HK-2 (cell line): ENCODE results near the gene YEATS4.

Experiments used
- DNase-seq: peaks from one replicate; pipeline ENCODE4 v3.0.0-alpha.2; 2018; ENCODE audit not compliant: unreplicated experiment

YEATS4 gene

GRCh38 chr12:69342421-69342820 lies 17.1 kb upstream of the YEATS4 start:
- no peak for DNase-seq

GRCh38 chr12:69343357-69343756 lies 16.2 kb upstream of the YEATS4 start:
- DNase-seq, result no peak

- DNase-seq, result no peak
Measured at GRCh38 chr12:69343885-69344612, 15.5 kb upstream of the YEATS4 start.

GRCh38 chr12:69345077-69345476 lies 14.5 kb upstream of the YEATS4 start:
- DNase-seq, result no peak

- DNase-seq, result no peak
Measured at GRCh38 chr12:69345742-69346141, 13.8 kb upstream of the YEATS4 start.

- no peak for DNase-seq
Measured at GRCh38 chr12:69348162-69348938, 11.2 kb upstream of the YEATS4 start, which contains the start of gene LYZ. Gene LYZ, plus strand, starts transcription at chr12:69348381. Its CDS starts 28 bp downstream, at chr12:69348409.

GRCh38 chr12:69350002-69350626 lies 9.4 kb upstream of the YEATS4 start:
- DNase-seq, result no peak

GRCh38 chr12:69350777-69351176 lies 8.8 kb upstream of the YEATS4 start:
- no peak for DNase-seq

- DNase-seq, result no peak
Measured at GRCh38 chr12:69351462-69352236, 7.9 kb upstream of the YEATS4 start.

GRCh38 chr12:69352904-69353303 lies 6.6 kb upstream of the YEATS4 start:
- DNase-seq, result no peak

GRCh38 chr12:69354172-69354555 lies 5.4 kb upstream of the YEATS4 start:
- no peak for DNase-seq

- no peak for DNase-seq
Measured at GRCh38 chr12:69354556-69355187, 4.9 kb upstream of the YEATS4 start.

GRCh38 chr12:69355363-69356028 lies 4.0 kb upstream of the YEATS4 start:
- DNase-seq, result no peak

GRCh38 chr12:69360348-69360672 lies 767 bp downstream of the YEATS4 start:
- DNase-seq, result no peak

GRCh38 chr12:69366796-69367195 lies 7.3 kb downstream of the YEATS4 start:
- DNase-seq, result no peak

GRCh38 chr12:69368171-69368570 lies 8.6 kb downstream of the YEATS4 start:
- no peak for DNase-seq

GRCh38 chr12:69383074-69383473 lies 23.5 kb downstream of the YEATS4 start:
- DNase-seq, result no peak

- DNase-seq, result no peak
Measured at GRCh38 chr12:69385038-69385437, 25.5 kb downstream of the YEATS4 start.

GRCh38 chr12:69386921-69387320 lies 27.4 kb downstream of the YEATS4 start:
- DNase-seq, result no peak

GRCh38 chr12:69388371-69388770 lies 28.8 kb downstream of the YEATS4 start:
- no peak for DNase-seq

GRCh38 chr12:69389831-69390230 lies 30.3 kb downstream of the YEATS4 start:
- no peak for DNase-seq
